Mammary epithelial cell (primary cell): ENCODE results near the gene EFNA5.

ENCODE experiments used
- EZH2 ChIP-seq: IDR thresholded peaks from 2 replicates; pipeline ENCODE4 v1.6.1; 2012; ENCODE audit warnings: low read length, inconsistent platforms, borderline replicate concordance
- TF ChIP-seq, protein P1 (sequence below), 2 donors: IDR thresholded peaks in 1 of 2; conservative IDR thresholded peaks in 1 of 2; 2 replicates each; pipeline ENCODE4 v1.5.1; 2011 to 2012; ENCODE audit warnings: inconsistent platforms in 2 of 2, low read length in 2 of 2, mild to moderate bottlenecking in 2 of 2, control low read depth in 1 of 2, low read depth in 1 of 2; ENCODE audit not compliant: insufficient read depth in 1 of 2; ENCODE audit errors: extremely low read depth in 1 of 2

DNA sequence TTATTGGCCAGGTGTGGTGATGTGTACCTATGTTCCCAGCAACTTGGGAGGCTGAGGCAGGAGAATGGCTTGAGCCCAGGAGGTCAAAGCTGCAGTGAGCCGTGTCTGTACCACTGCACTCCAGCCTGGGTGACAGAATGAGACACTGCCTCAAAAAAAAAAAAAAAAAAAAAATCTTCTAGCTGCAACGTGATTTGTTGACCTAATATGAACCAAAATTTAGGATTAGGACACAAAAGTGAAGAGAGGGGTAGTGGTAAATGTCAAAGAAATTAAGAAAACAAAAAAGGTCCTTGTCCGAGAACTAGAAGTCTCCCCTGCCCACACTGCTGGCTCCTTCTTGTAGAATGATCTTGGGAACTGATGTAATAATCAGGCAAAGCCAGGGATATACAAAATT is 272.0 kb downstream of the EFNA5 start:
- TF ChIP-seq, protein P1, sequence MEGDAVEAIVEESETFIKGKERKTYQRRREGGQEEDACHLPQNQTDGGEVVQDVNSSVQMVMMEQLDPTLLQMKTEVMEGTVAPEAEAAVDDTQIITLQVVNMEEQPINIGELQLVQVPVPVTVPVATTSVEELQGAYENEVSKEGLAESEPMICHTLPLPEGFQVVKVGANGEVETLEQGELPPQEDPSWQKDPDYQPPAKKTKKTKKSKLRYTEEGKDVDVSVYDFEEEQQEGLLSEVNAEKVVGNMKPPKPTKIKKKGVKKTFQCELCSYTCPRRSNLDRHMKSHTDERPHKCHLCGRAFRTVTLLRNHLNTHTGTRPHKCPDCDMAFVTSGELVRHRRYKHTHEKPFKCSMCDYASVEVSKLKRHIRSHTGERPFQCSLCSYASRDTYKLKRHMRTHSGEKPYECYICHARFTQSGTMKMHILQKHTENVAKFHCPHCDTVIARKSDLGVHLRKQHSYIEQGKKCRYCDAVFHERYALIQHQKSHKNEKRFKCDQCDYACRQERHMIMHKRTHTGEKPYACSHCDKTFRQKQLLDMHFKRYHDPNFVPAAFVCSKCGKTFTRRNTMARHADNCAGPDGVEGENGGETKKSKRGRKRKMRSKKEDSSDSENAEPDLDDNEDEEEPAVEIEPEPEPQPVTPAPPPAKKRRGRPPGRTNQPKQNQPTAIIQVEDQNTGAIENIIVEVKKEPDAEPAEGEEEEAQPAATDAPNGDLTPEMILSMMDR (conservative IDR thresholded peaks at IDR 0.05 in 1 of 2, IDR thresholded peaks at IDR 0.05 in 1 of 2; ENCODE audit: extremely low read depth in 1 of 2, insufficient read depth in 1 of 2, low read depth in 1 of 2, low read length in 2 of 2) = no peak
- no peak for TF ChIP-seq EZH2
